IMR-90 (cell line): ENCODE measurements around the gene KCNJ2.

Source experiments
- CTCF ChIP-seq: conservative IDR thresholded peaks from 2 replicates; pipeline ENCODE4 v1.5.1; 2012; ENCODE audit warnings: mild to moderate bottlenecking, low read depth, low read length, improper control_type of control experiment
- ELK1 ChIP-seq: fragments of 150-350 bp; IDR thresholded peaks from 2 replicates; pipeline ENCODE4 v1.6.1; 2016; ENCODE audit warnings: low read depth, mild to moderate bottlenecking, low read length, moderate library complexity, borderline replicate concordance
- FOS ChIP-seq: fragments of 150-350 bp; IDR thresholded peaks from 2 replicates; pipeline ENCODE4 v1.6.1; 2016; ENCODE audit warnings: low read depth, low read length
- POLR2A ChIP-seq: IDR thresholded peaks from 2 replicates; pipeline ENCODE4 v1.6.1; 2012; ENCODE audit warnings: mild to moderate bottlenecking, low read depth, low read length
- RCOR1 ChIP-seq: IDR thresholded peaks from 2 replicates; pipeline ENCODE4 v1.6.1; 2012; ENCODE audit warnings: mild to moderate bottlenecking, low read length, improper control_type of control experiment; ENCODE audit not compliant: insufficient replicate concordance
- USF2 ChIP-seq: fragments of 150-350 bp; IDR thresholded peaks from 2 replicates; pipeline ENCODE4 v1.6.1; 2017; ENCODE audit warnings: mild to moderate bottlenecking, antibody characterized with exemption, low read length, low read depth

- TF ChIP-seq CTCF (no peak), POLR2A (no peak), ELK1 (no peak), RCOR1 (no peak), FOS (no peak), USF2 (no peak)
These were observed 46.3 kb downstream of the KCNJ2 start for GRCh38 chr17:70215656-70216055.
